HL-60 (cell line): Measurements from ENCODE around the gene HSD11B2.
A peak's percentile ranks its signal among the peaks of the same experiment; 100 is the strongest.

Experiments used
- DNase-seq, 2 experiments: peaks; one replicate each; pipeline ENCODE4 v3.0.0-alpha.2; 2010 to 2020; ENCODE audit warnings: low read depth in 1 of 2, low spot score in 1 of 2
- H3K27ac ChIP-seq: fragments of 250-450 bp; sonication (Bioruptor Pico); replicated peaks from 2 replicates; pipeline ENCODE4 v1.5.1; 2020; ENCODE audit warnings: mild to moderate bottlenecking, moderate library complexity
- H3K27me3 ChIP-seq: fragments of 250-450 bp; sonication (Bioruptor Pico); 2 replicates; pipeline ENCODE4 v1.5.1; 2021; ENCODE audit warnings: mild to moderate bottlenecking, moderate library complexity; ENCODE audit not compliant: insufficient read depth, poor library complexity, severe bottlenecking
- H3K4me3 ChIP-seq: replicated peaks from 2 replicates; pipeline ENCODE4 v1.5.1; 2011; ENCODE audit warnings: mild to moderate bottlenecking, control low read depth, low read length; ENCODE audit not compliant: insufficient read depth
- CTCF ChIP-seq: IDR thresholded peaks from one replicate; pipeline ENCODE4 v1.5.1; 2011; ENCODE audit warnings: low read length, control low read depth, inconsistent platforms; ENCODE audit not compliant: insufficient read depth
- GABPA ChIP-seq: IDR thresholded peaks from 2 replicates; pipeline ENCODE4 v1.6.1; 2012; ENCODE audit warnings: low read depth
- POLR2AphosphoS5 ChIP-seq: IDR thresholded peaks from 2 replicates; pipeline ENCODE4 v1.6.1; 2012; ENCODE audit warnings: low read depth
- SPI1 ChIP-seq: IDR thresholded peaks from 2 replicates; pipeline ENCODE4 v1.6.1; 2012; ENCODE audit warnings: low read depth, mild to moderate bottlenecking, borderline replicate concordance
- long read RNA-seq: library from polyadenylated mRNA; unstranded; transcript quantifications from one replicate; pipeline ENCODE4 v2.0.0, GENCODE V29; 2020
- TF ChIP-seq, protein P1 (sequence below): IDR thresholded peaks from 2 replicates; pipeline ENCODE4 v1.6.1; 2012; ENCODE audit warnings: low read depth; ENCODE audit not compliant: insufficient replicate concordance

Gene HSD11B2
- long read RNA-seq = 0 reads

DNA sequence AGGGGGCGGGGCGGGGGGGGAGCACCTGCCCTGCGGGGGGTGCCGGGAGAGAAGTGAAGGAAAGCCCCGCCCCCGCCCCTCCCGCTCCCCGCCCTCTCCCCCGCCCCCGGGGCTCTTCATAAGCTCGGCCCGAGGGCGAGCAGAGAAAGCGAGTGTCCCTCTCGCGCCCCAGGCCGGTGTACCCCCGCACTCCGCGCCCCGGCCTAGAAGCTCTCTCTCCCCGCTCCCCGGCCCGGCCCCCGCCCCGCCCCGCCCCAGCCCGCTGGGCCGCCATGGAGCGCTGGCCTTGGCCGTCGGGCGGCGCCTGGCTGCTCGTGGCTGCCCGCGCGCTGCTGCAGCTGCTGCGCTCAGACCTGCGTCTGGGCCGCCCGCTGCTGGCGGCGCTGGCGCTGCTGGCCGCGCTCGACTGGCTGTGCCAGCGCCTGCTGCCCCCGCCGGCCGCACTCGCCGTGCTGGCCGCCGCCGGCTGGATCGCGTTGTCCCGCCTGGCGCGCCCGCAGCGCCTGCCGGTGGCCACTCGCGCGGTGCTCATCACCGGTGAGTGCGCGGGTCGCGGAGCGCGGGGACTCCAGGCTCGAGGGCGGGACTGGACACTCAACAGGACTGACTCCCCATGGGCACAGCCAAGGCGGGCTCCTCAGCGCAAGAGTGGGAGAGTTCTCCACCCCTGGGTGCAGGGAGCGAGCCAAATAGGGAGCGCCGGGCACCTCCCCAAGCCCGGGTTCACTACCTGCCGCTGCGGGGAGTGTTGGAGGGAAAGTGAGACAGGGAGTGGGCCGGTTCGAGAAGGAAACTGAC lies at the start of gene HSD11B2:
Gene HSD11B2, plus strand, starts transcription at position 145 of the 798 bp plus-strand sequence. Its CDS starts 128 bp downstream, at position 273.
- DNase-seq = no peak
- TF ChIP-seq, protein P1, sequence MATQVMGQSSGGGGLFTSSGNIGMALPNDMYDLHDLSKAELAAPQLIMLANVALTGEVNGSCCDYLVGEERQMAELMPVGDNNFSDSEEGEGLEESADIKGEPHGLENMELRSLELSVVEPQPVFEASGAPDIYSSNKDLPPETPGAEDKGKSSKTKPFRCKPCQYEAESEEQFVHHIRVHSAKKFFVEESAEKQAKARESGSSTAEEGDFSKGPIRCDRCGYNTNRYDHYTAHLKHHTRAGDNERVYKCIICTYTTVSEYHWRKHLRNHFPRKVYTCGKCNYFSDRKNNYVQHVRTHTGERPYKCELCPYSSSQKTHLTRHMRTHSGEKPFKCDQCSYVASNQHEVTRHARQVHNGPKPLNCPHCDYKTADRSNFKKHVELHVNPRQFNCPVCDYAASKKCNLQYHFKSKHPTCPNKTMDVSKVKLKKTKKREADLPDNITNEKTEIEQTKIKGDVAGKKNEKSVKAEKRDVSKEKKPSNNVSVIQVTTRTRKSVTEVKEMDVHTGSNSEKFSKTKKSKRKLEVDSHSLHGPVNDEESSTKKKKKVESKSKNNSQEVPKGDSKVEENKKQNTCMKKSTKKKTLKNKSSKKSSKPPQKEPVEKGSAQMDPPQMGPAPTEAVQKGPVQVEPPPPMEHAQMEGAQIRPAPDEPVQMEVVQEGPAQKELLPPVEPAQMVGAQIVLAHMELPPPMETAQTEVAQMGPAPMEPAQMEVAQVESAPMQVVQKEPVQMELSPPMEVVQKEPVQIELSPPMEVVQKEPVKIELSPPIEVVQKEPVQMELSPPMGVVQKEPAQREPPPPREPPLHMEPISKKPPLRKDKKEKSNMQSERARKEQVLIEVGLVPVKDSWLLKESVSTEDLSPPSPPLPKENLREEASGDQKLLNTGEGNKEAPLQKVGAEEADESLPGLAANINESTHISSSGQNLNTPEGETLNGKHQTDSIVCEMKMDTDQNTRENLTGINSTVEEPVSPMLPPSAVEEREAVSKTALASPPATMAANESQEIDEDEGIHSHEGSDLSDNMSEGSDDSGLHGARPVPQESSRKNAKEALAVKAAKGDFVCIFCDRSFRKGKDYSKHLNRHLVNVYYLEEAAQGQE = no peak
- TF ChIP-seq POLR2AphosphoS5 (no peak), GABPA (no peak)
- peak within 1 kb of the TSS; percentile 30 for H3K4me3 ChIP-seq
- peaks cover 21% of the 10 kb centered on the region for H3K27me3 ChIP-seq
- H3K27ac ChIP-seq = no peak within 1 kb of the TSS

GRCh38 chr16:67383284-67383683 lies 47.6 kb upstream of the HSD11B2 start:
- Histone ChIP-seq H3K27me3 (no peaks in the 10 kb centered on the region), H3K27ac (no peak overlapping the region), H3K4me3 (no peak overlapping the region)
- TF ChIP-seq, protein P1 = no peak
- no peak for TF ChIP-seq CTCF
- no peak for TF ChIP-seq GABPA
- TF ChIP-seq SPI1 = no peak
- no peak for TF ChIP-seq POLR2AphosphoS5
- DNase-seq = no peak

GRCh38 chr16:67384778-67385510 lies 46.0 kb upstream of the HSD11B2 start:
- no peak for DNase-seq
- Histone ChIP-seq H3K27ac (no peak overlapping the region), H3K27me3 (no peaks in the 10 kb centered on the region), H3K4me3 (no peak overlapping the region)
- TF ChIP-seq SPI1 (no peak), CTCF (no peak), GABPA (no peak), POLR2AphosphoS5 (no peak)
- TF ChIP-seq, protein P1 = no peak
